ENCODE results near the gene EP300. TPM values are rescaled to one million over a fixed set of nuclear protein-coding genes. Genes with fewer than 3 reads are reported as not detected.
"Not testable (repeated sequence)": the region's sequence is repeated elsewhere in the genome, so short reads cannot be mapped to it uniquely, and the experiment has no call there.

EP300 gene
- total RNA-seq, 5 donors from 2014 or later (not counting 1 experiment from before 2014, with no cell fraction given): 97.6 to 161 (median 101) TPM

- H3K36me3 ChIP-seq (ENCODE audit: control insufficient read depth in 2 of 2, extremely low read depth in 1 of 2, insufficient read depth in 1 of 2, low read length in 1 of 2); POLR2A ChIA-PET; H3K27ac Mint-ChIP-seq; H3K4me3 Mint-ChIP-seq; H3K9me3 Mint-ChIP-seq; H3K36me3 Mint-ChIP-seq; DNase-seq; H3K9me3 ChIP-seq; H3K4me1 ChIP-seq (ENCODE audit: control insufficient read depth in 1 of 2, extremely low read depth in 1 of 2, insufficient read depth in 2 of 2, low read length in 2 of 2); H3K27me3 ChIP-seq (replicated peaks in 1 of 2; ENCODE audit: control insufficient read depth in 2 of 2, extremely low read depth in 1 of 2, insufficient read depth in 2 of 2, low read length in 1 of 2); H3K27ac ChIP-seq (ENCODE audit: low read length); H3K4me3 ChIP-seq (ENCODE audit: control insufficient read depth in 1 of 2, extremely low read depth in 1 of 2, low read length in 1 of 2); H3K27me3 Mint-ChIP-seq; ATAC-seq (replicated peaks in 1 of 4): not testable (repeated sequence)
- WGBS (ENCODE audit: insufficient coverage): 89% methylated on average over 2 of the region's 4 CpGs
- CTCF ChIA-PET: interaction anchor here in 1 of 2 donors (0.6 kb wide), 1 partner anchor 114 kb away, joined by 4 read pairs; no protein-coding TSS in a partner anchor
- peaks cover 3 to 16% (median 5%) of the 10 kb centered on the region in 3 donors for H3K4me1 Mint-ChIP-seq
These were observed 42.6 kb upstream of the EP300 start for GRCh38 chr22:41049795-41050194.

- ChIA-PET POLR2A (no interaction called here), CTCF (no interaction called here)
- no peaks in the 10 kb centered on the region for H3K4me1 ChIP-seq (ENCODE audit: control insufficient read depth in 1 of 2, extremely low read depth in 1 of 2, insufficient read depth in 2 of 2, low read length in 2 of 2)
- ATAC-seq (replicated peaks in 1 of 4) (no peak), DNase-seq (no peak)
- H3K9me3 ChIP-seq: no peaks in the 10 kb centered on the region
- 83% methylated on average over 1 of the region's 2 CpGs for WGBS (ENCODE audit: insufficient coverage)
- H3K36me3 Mint-ChIP-seq: no peaks in the 10 kb centered on the region
- H3K4me1 Mint-ChIP-seq: peaks cover 3 to 16% (median 5%) of the 10 kb centered on the region in 3 donors
- no peak overlapping the region for H3K27ac Mint-ChIP-seq
- H3K36me3 ChIP-seq (ENCODE audit: control insufficient read depth in 2 of 2, extremely low read depth in 1 of 2, insufficient read depth in 1 of 2, low read length in 1 of 2): no peaks in the 10 kb centered on the region
- no peaks in the 10 kb centered on the region for H3K27me3 ChIP-seq (replicated peaks in 1 of 2; ENCODE audit: control insufficient read depth in 2 of 2, extremely low read depth in 1 of 2, insufficient read depth in 2 of 2, low read length in 1 of 2)
- H3K4me3 Mint-ChIP-seq: no peak overlapping the region
- no peak overlapping the region for H3K27ac ChIP-seq (ENCODE audit: low read length)
- no peak overlapping the region for H3K4me3 ChIP-seq (ENCODE audit: control insufficient read depth in 1 of 2, extremely low read depth in 1 of 2, low read length in 1 of 2)
- H3K9me3 Mint-ChIP-seq: no peaks in the 10 kb centered on the region
- H3K27me3 Mint-ChIP-seq: no peaks in the 10 kb centered on the region
These were observed 41.5 kb upstream of the EP300 start for GRCh38 chr22:41050883-41051282.

- Mint-ChIP-seq H3K4me1 (peaks cover 3 to 14% (median 5%) of the 10 kb centered on the region in 3 donors), H3K4me3 (no peak overlapping the region), H3K27me3 (no peaks in the 10 kb centered on the region), H3K27ac (no peak overlapping the region), H3K36me3 (no peaks in the 10 kb centered on the region), H3K9me3 (no peaks in the 10 kb centered on the region)
- Histone ChIP-seq H3K27ac (ENCODE audit: low read length) (no peak overlapping the region), H3K27me3 (replicated peaks in 1 of 2; ENCODE audit: control insufficient read depth in 2 of 2, extremely low read depth in 1 of 2, insufficient read depth in 2 of 2, low read length in 1 of 2) (no peaks in the 10 kb centered on the region), H3K9me3 (no peaks in the 10 kb centered on the region), H3K4me1 (ENCODE audit: control insufficient read depth in 1 of 2, extremely low read depth in 1 of 2, insufficient read depth in 2 of 2, low read length in 2 of 2) (no peaks in the 10 kb centered on the region), H3K4me3 (ENCODE audit: control insufficient read depth in 1 of 2, extremely low read depth in 1 of 2, low read length in 1 of 2) (no peak overlapping the region), H3K36me3 (ENCODE audit: control insufficient read depth in 2 of 2, extremely low read depth in 1 of 2, insufficient read depth in 1 of 2, low read length in 1 of 2) (no peaks in the 10 kb centered on the region)
- WGBS (ENCODE audit: insufficient coverage): 92% methylated on average over 5 of the region's 8 CpGs
- ATAC-seq (replicated peaks in 1 of 4) (no peak), DNase-seq (no peak)
- ChIA-PET CTCF (interaction anchor here in 1 of 2 donors (0.6 kb wide), 1 partner anchor 139 kb away, joined by 5 read pairs; no protein-coding TSS in a partner anchor), POLR2A (interaction anchor here in 1 of 2 donors (0.6 kb wide), 1 partner anchor 112 kb away, joined by 3 read pairs; no protein-coding TSS in a partner anchor)
These were observed 39.5 kb upstream of the EP300 start for GRCh38 chr22:41052661-41053490.

GRCh38 chr22:41057076-41057475, 35.3 kb upstream of the EP300 start:
- no peaks in the 10 kb centered on the region for H3K9me3 ChIP-seq
- no peaks in the 10 kb centered on the region for H3K36me3 Mint-ChIP-seq
- H3K27ac Mint-ChIP-seq: no peak overlapping the region
- DNase-seq: no peak
- H3K4me1 ChIP-seq (ENCODE audit: control insufficient read depth in 1 of 2, extremely low read depth in 1 of 2, insufficient read depth in 2 of 2, low read length in 2 of 2): no peaks in the 10 kb centered on the region
- no peaks in the 10 kb centered on the region for H3K9me3 Mint-ChIP-seq
- H3K27me3 Mint-ChIP-seq: no peaks in the 10 kb centered on the region
- ChIA-PET CTCF (no interaction called here), POLR2A (no interaction called here)
- ATAC-seq (replicated peaks in 1 of 4): no peak
- H3K4me3 ChIP-seq (ENCODE audit: control insufficient read depth in 1 of 2, extremely low read depth in 1 of 2, low read length in 1 of 2): no peak overlapping the region
- H3K36me3 ChIP-seq (ENCODE audit: control insufficient read depth in 2 of 2, extremely low read depth in 1 of 2, insufficient read depth in 1 of 2, low read length in 1 of 2): no peaks in the 10 kb centered on the region
- H3K4me1 Mint-ChIP-seq: peaks cover 3 to 9% (median 5%) of the 10 kb centered on the region in 3 donors
- no peaks in the 10 kb centered on the region for H3K27me3 ChIP-seq (replicated peaks in 1 of 2; ENCODE audit: control insufficient read depth in 2 of 2, extremely low read depth in 1 of 2, insufficient read depth in 2 of 2, low read length in 1 of 2)
- no peak overlapping the region for H3K4me3 Mint-ChIP-seq
- no peak overlapping the region for H3K27ac ChIP-seq (ENCODE audit: low read length)

- POLR2A ChIA-PET: interaction anchor here in 1 of 2 donors (0.6 kb wide), 1 partner anchor 67 kb away, joined by 7 read pairs; no protein-coding TSS in a partner anchor
- no peaks in the 10 kb centered on the region for H3K9me3 ChIP-seq
- H3K4me1 Mint-ChIP-seq: no peaks in the 10 kb centered on the region
- H3K4me3 Mint-ChIP-seq: no peak overlapping the region
- no peak overlapping the region for H3K27ac Mint-ChIP-seq
- CTCF ChIA-PET: no interaction called here
- H3K9me3 Mint-ChIP-seq: no peaks in the 10 kb centered on the region
- no peaks in the 10 kb centered on the region for H3K4me1 ChIP-seq (ENCODE audit: control insufficient read depth in 1 of 2, extremely low read depth in 1 of 2, insufficient read depth in 2 of 2, low read length in 2 of 2)
- no peak for DNase-seq
- H3K4me3 ChIP-seq (ENCODE audit: control insufficient read depth in 1 of 2, extremely low read depth in 1 of 2, low read length in 1 of 2): no peak overlapping the region
- no peaks in the 10 kb centered on the region for H3K36me3 ChIP-seq (ENCODE audit: control insufficient read depth in 2 of 2, extremely low read depth in 1 of 2, insufficient read depth in 1 of 2, low read length in 1 of 2)
- no peaks in the 10 kb centered on the region for H3K27me3 ChIP-seq (replicated peaks in 1 of 2; ENCODE audit: control insufficient read depth in 2 of 2, extremely low read depth in 1 of 2, insufficient read depth in 2 of 2, low read length in 1 of 2)
- H3K27me3 Mint-ChIP-seq: no peaks in the 10 kb centered on the region
- no peaks in the 10 kb centered on the region for H3K36me3 Mint-ChIP-seq
- 91% methylated on average over 2 of the region's 6 CpGs for WGBS (ENCODE audit: insufficient coverage)
- ATAC-seq (replicated peaks in 1 of 4): no peak
- H3K27ac ChIP-seq (ENCODE audit: low read length): no peak overlapping the region
These were observed 30.2 kb upstream of the EP300 start for GRCh38 chr22:41062146-41062545.

- H3K36me3 Mint-ChIP-seq: not testable (repeated sequence)
- POLR2A ChIA-PET: interaction anchor here in 1 of 2 donors (0.7 kb wide), 1 partner anchor 48 kb away, joined by 15 read pairs; no protein-coding TSS in a partner anchor
These were observed 28.1 kb upstream of the EP300 start for GRCh38 chr22:41064326-41064725.

More at GRCh38 chr22:41064326-41064725, 28.1 kb upstream of the EP300 start:
- WGBS (ENCODE audit: insufficient coverage): no CpG with 5 or more reads among the region's 15 CpGs
- not testable (repeated sequence) for DNase-seq; H3K4me1 ChIP-seq (ENCODE audit: control insufficient read depth in 1 of 2, extremely low read depth in 1 of 2, insufficient read depth in 2 of 2, low read length in 2 of 2); H3K27ac Mint-ChIP-seq; H3K36me3 ChIP-seq (ENCODE audit: control insufficient read depth in 2 of 2, extremely low read depth in 1 of 2, insufficient read depth in 1 of 2, low read length in 1 of 2); H3K9me3 ChIP-seq; H3K9me3 Mint-ChIP-seq; H3K27me3 Mint-ChIP-seq; H3K27ac ChIP-seq (ENCODE audit: low read length); H3K27me3 ChIP-seq (replicated peaks in 1 of 2; ENCODE audit: control insufficient read depth in 2 of 2, extremely low read depth in 1 of 2, insufficient read depth in 2 of 2, low read length in 1 of 2); ATAC-seq (replicated peaks in 1 of 4); H3K4me3 Mint-ChIP-seq; H3K4me3 ChIP-seq (ENCODE audit: control insufficient read depth in 1 of 2, extremely low read depth in 1 of 2, low read length in 1 of 2)
- peaks cover 5 to 11% (median 10%) of the 10 kb centered on the region in 3 donors for H3K4me1 Mint-ChIP-seq
- CTCF ChIA-PET: interaction anchor here in 1 of 2 donors (0.7 kb wide), 1 partner anchor 689 kb away, joined by 3 read pairs; no protein-coding TSS in a partner anchor

Measured in T-cell (primary cell).